HepG2 (cell line): ENCODE results near the gene ODAD2. TPM values are rescaled to one million over a fixed set of nuclear protein-coding genes. Genes with fewer than 3 reads are reported as not detected.

ENCODE experiments used
- ATAC-seq: fragments of 200-7000 bp; cut with Tn5 transposase; 3 replicates; pipeline ENCODE4 v1.9.1; 2020; ENCODE audit warnings: mild to moderate bottlenecking, moderate library complexity
- BruUV-seq: library from RNA; stranded (reverse); fragments of 400-500 nt; replicated peaks from 2 replicates; lab custom pipeline; 2021; lab: Mats Ljungman, UMichigan
- CTCF ChIA-PET: fragments of 300-600 bp; formaldehyde crosslinking; extraction: SDS; loops from one replicate; lab custom pipeline; 2021; ENCODE audit warnings: low total read pairs, inconsistent platforms, low intra/inter-chr PET ratio; lab: Yijun Ruan, JAX
- POLR2A ChIA-PET: fragments of 350-600 bp; sonication (Branson Sonifier 250); formaldehyde crosslinking; loops from one replicate; lab custom pipeline; 2020; ENCODE audit warnings: antibody characterized with exemption, inconsistent platforms; lab: Yijun Ruan, JAX
- DNase-seq: peaks from one replicate; pipeline ENCODE4 v3.0.0-alpha.2; 2015; ENCODE audit warnings: low spot score
- FAIRE-seq: peaks from 3 replicates; lab custom pipeline; 2011; peaks lifted over from hg19 to GRCh38; lab: Jason Lieb, UNC
- H2AFZ ChIP-seq: one replicate; pipeline ENCODE4 v1.6.1; 2011; ENCODE audit warnings: low read length, inconsistent platforms
- H3K27ac ChIP-seq: fragments of 300-600 bp; 3 replicates; pipeline ENCODE4 v1.8.0; 2011; ENCODE audit warnings: mixed run types, mild to moderate bottlenecking, mixed read lengths, low read length, inconsistent platforms; ENCODE audit not compliant: insufficient read depth; ENCODE audit errors: extremely low read length
- H3K27me3 ChIP-seq, 2 experiments: fragments of 200-600 bp in 1 of 2; 2 replicates in 1 of 2; 3 replicates in 1 of 2; pipeline versions ENCODE4 v1.6.0 to v1.8.0; 2011; ENCODE audit warnings: low read length in 2 of 2, mild to moderate bottlenecking in 2 of 2, moderate library complexity in 2 of 2, inconsistent platforms in 1 of 2; ENCODE audit not compliant: insufficient read depth in 2 of 2, control insufficient read depth in 1 of 2
- H3K36me3 ChIP-seq, 2 experiments: fragments of 200-600 bp in 1 of 2; replicated peaks in 1 of 2; 2 replicates in 1 of 2; 3 replicates in 1 of 2; pipeline versions ENCODE4 v1.5.1 to v1.8.0; 2011; ENCODE audit warnings: low read length in 2 of 2, inconsistent platforms in 1 of 2; ENCODE audit not compliant: insufficient read depth in 2 of 2, control insufficient read depth in 1 of 2
- H3K4me1 ChIP-seq: 2 replicates; pipeline ENCODE4 v1.5.1; 2012; ENCODE audit warnings: low read length, inconsistent platforms; ENCODE audit not compliant: insufficient read depth
- H3K4me2 ChIP-seq: 2 replicates; pipeline ENCODE4 v1.6.0; 2011; ENCODE audit warnings: low read depth, low read length, inconsistent platforms
- H3K4me3 ChIP-seq, 3 experiments: fragments of 200-600 bp in 1 of 3; sonication (generic), shearing (Covaris generic) in 1 of 3; replicated peaks in 1 of 3; 2 replicates each; pipeline ENCODE4 v1.5.1; 2011 to 2016; ENCODE audit warnings: low read length in 3 of 3, inconsistent platforms in 2 of 3, low read depth in 2 of 3, mild to moderate bottlenecking in 2 of 3, control low read depth in 1 of 3, mixed read lengths in 1 of 3; ENCODE audit not compliant: insufficient read depth in 1 of 3
- H3K79me2 ChIP-seq: one replicate; pipeline ENCODE4 v1.6.1; 2011; ENCODE audit warnings: low read length, inconsistent platforms; ENCODE audit not compliant: insufficient read depth
- H3K9ac ChIP-seq: 2 replicates; pipeline ENCODE4 v1.6.0; 2011; ENCODE audit warnings: mild to moderate bottlenecking, low read depth, low read length, inconsistent platforms; ENCODE audit not compliant: insufficient read depth
- H3K9me3 ChIP-seq: 2 replicates; pipeline ENCODE4 v1.5.1; 2012; ENCODE audit warnings: mild to moderate bottlenecking, low read length
- H4K20me1 ChIP-seq: 2 replicates; pipeline ENCODE4 v1.6.0; 2011; ENCODE audit warnings: inconsistent platforms, mild to moderate bottlenecking, low read length, moderate library complexity; ENCODE audit not compliant: insufficient read depth
- CENPX ChIP-seq: sonication (generic); formaldehyde crosslinking; IDR thresholded peaks from 2 replicates; pipeline ENCODE4 v1.9.0; 2021; ENCODE audit warnings: mild to moderate bottlenecking, missing genetic modification reagents, moderate library complexity
- DBP ChIP-seq: sonication (generic); formaldehyde crosslinking; IDR thresholded peaks from 2 replicates; pipeline ENCODE4 v1.4.0; 2020; ENCODE audit warnings: missing genetic modification reagents; ENCODE audit errors: not compliant biosample characterization
- EHMT2 ChIP-seq: fragments of 200-600 bp; sonication (generic); IDR thresholded peaks from 2 replicates; pipeline ENCODE4 v1.7.0; 2017; ENCODE audit warnings: antibody characterized with exemption, low read depth, low read length, borderline replicate concordance
- FOXP1 ChIP-seq, 2 experiments: fragments of 450-650 bp in 1 of 2; IDR thresholded peaks; 2 replicates each; pipeline ENCODE4 v1.6.1; 2017 to 2018; ENCODE audit warnings: antibody characterized with exemption in 1 of 2
- REXO4 ChIP-seq: sonication (generic); formaldehyde crosslinking; IDR thresholded peaks from 2 replicates; pipeline ENCODE4 v1.8.0; 2022; ENCODE audit warnings: missing genetic modification reagents, mild to moderate bottlenecking, borderline replicate concordance
- SMAD1 ChIP-seq: sonication (generic); formaldehyde crosslinking; IDR thresholded peaks from 2 replicates; pipeline ENCODE4 v1.4.0; 2020; ENCODE audit warnings: missing genetic modification reagents, low read depth, mild to moderate bottlenecking, borderline replicate concordance
- SMC3 ChIP-seq: IDR thresholded peaks from 2 replicates; pipeline ENCODE4 v1.6.1; 2011; ENCODE audit warnings: low read length, improper control_type of control experiment
- STAG1 ChIP-seq: sonication (generic); formaldehyde crosslinking; IDR thresholded peaks from 2 replicates; pipeline ENCODE4 v1.4.0; 2020; ENCODE audit warnings: missing genetic modification reagents
- ZNF142 ChIP-seq: sonication (generic); formaldehyde crosslinking; IDR thresholded peaks from 2 replicates; pipeline ENCODE4 v1.4.0; 2020; ENCODE audit warnings: missing genetic modification reagents
- ZNF350 ChIP-seq: sonication (generic); formaldehyde crosslinking; IDR thresholded peaks from 2 replicates; pipeline ENCODE4 v1.4.0; 2020; ENCODE audit warnings: mild to moderate bottlenecking, low read depth, missing genetic modification reagents, borderline replicate concordance
- ZNF687 ChIP-seq: sonication (generic); formaldehyde crosslinking; IDR thresholded peaks from 2 replicates; pipeline ENCODE4 v1.5.1; 2020; ENCODE audit warnings: mild to moderate bottlenecking, missing genetic modification reagents, moderate library complexity
- WGBS: methylation state at CpG from one replicate; pipeline ENCODE4 v1.1.6; 2017; ENCODE audit warnings: low lambda C conversion rate; 5-methylcytosine and 5-hydroxymethylcytosine counted together
- in situ Hi-C: cut with HindIII; loops from 2 replicates; pipeline ENCODE4 v1.10.0; 2017; ENCODE audit warnings: low pct_unique_long_range_greater_than_20kb; ENCODE audit not compliant: extremely low pct_ligation_motif_present
- intact Hi-C: fragments of 100-400 bp; cut with micrococcal nuclease; formaldehyde crosslinking; loops from one replicate; pipeline ENCODE4 v1.10.0; 2022; ENCODE audit not compliant: unreplicated experiment
- polyA plus RNA-seq, 8 experiments: library from polyadenylated mRNA; depleted of rRNA in 3 of 8; stranded (reverse) in 7 of 8; unstranded in 1 of 8; fragments of >200 nt; fragmentation: Illumina TruSeq in 4 of 8; extraction: Trizol in 4 of 8; gene quantifications; 2 replicates each; pipeline versions ENCODE4 v1.2.1 to v1.2.3, GENCODE V29; 2011 to 2016; ENCODE audit warnings: low read depth in 4 of 8, missing spikeins in 1 of 8, mixed read lengths in 1 of 8; ENCODE audit not compliant: insufficient read depth in 1 of 8
- total RNA-seq, 5 experiments: library from RNA; depleted of rRNA; stranded (reverse); fragments of >200 nt; fragmentation: Illumina TruSeq; extraction: Trizol; gene quantifications; 2 replicates each; pipeline ENCODE4 v1.2.3, GENCODE V29; 2016; ENCODE audit warnings: low read depth in 1 of 5

The ODAD2 gene
- total and polyA plus RNA-seq, 2 of the 13 experiments (the other 11 are each of a cell fraction or from before 2014, with no cell fraction given): not detected

- no peak for TF ChIP-seq ZNF687
Measured at GRCh38 chr10:27784272-27784671, 214.6 kb downstream of the ODAD2 start (continued).

- Histone ChIP-seq H3K4me2 (no peak overlapping the region), H3K9ac (no peak overlapping the region), H3K4me1 (no peaks in the 10 kb centered on the region), H3K27me3 (peaks cover 0 to 8% of the 10 kb centered on the region in 2 experiments; a peak in 1 of 5 replicates), H3K79me2 (no peaks in the 10 kb centered on the region), H2AFZ (no peak overlapping the region), H4K20me1 (no peaks in the 10 kb centered on the region), H3K36me3 (no peaks in the 10 kb centered on the region), H3K4me3 (no peak overlapping the region), H3K9me3 (no peaks in the 10 kb centered on the region), H3K27ac (no peak overlapping the region)
- no TSS peak for BruUV-seq
- in situ Hi-C loops: no loop called here
- WGBS: 0% methylated on average over 1 of the region's 1 CpG
- intact Hi-C loops: loop anchor here (2.0 kb wide), 2 partner anchors 459 to 599 kb away; no protein-coding TSS in a partner anchor
- no peak for FAIRE-seq
- ChIA-PET CTCF (interaction anchor here (1.3 to 1.4 kb wide), 3 partner anchors 395 to 458 kb away, joined by 3 to 7 read pairs (median 5); no protein-coding TSS in a partner anchor), POLR2A (no interaction called here)
- ATAC-seq: peak; percentile 79
- DNase-seq: peak; percentile 23
- TF ChIP-seq STAG1 (CRISPR knock-in tag): peak; percentile 68
- no peak for TF ChIP-seq EHMT2
- TF ChIP-seq DBP: no peak
- TF ChIP-seq ZNF142 (CRISPR knock-in tag): no peak
- TF ChIP-seq REXO4 (CRISPR knock-in tag): no peak
- no peak for TF ChIP-seq SMAD1 (CRISPR knock-in tag)
- TF ChIP-seq CENPX (CRISPR knock-in tag): no peak
- TF ChIP-seq SMC3: peak; percentile 51; the same call in 1 of the 2 replicates
- no peak for TF ChIP-seq FOXP1 (IDR thresholded peaks at IDR 0.05)
- TF ChIP-seq FOXP1 (CRISPR knock-in tag; IDR thresholded peaks at IDR 0.05): no peak
- TF ChIP-seq ZNF350 (CRISPR knock-in tag): no peak
Measured at GRCh38 chr10:27783660-27784059, 215.2 kb downstream of the ODAD2 start.
